Omental fat pad (tissue), 4 donors: Measurements from ENCODE around the gene TRMT112. TPM values are rescaled to one million over a fixed set of nuclear protein-coding genes. Genes with fewer than 3 reads are reported as not detected.
A peak's percentile ranks its signal among the peaks of the same experiment; 100 is the strongest.

Source experiments
- ATAC-seq: fragments of 150-250 bp; one replicate; pipeline ENCODE4 v1.9.1; 2016; ENCODE audit warnings: mild to moderate bottlenecking, moderate library complexity; ENCODE audit not compliant: low FRiP score
- DNase-seq: peaks from one replicate; pipeline ENCODE4 v3.0.0-alpha.2; 2019; ENCODE audit warnings: low spot score
- total RNA-seq, 4 donors: library from RNA; depleted of rRNA; stranded (reverse); fragments of >200 nt; gene quantifications; one replicate each; pipeline ENCODE4 v1.1.0, GENCODE V29; 2016
- TF ChIP-seq, protein P1 (sequence below), 3 donors: fragments of 450-650 bp; IDR thresholded peaks; one replicate each; pipeline ENCODE4 v1.5.1; 2016 to 2017; ENCODE audit warnings: antibody characterized with exemption in 3 of 3, mild to moderate bottlenecking in 3 of 3, moderate library complexity in 2 of 3

Gene TRMT112
- total RNA-seq, 4 donors from 2014 or later, result 180 to 263 (median 215) TPM

GRCh38 chr11:64337538-64338249 is 20.3 kb upstream of the TRMT112 start:
- no peak for ATAC-seq
- TF ChIP-seq, protein P1, sequence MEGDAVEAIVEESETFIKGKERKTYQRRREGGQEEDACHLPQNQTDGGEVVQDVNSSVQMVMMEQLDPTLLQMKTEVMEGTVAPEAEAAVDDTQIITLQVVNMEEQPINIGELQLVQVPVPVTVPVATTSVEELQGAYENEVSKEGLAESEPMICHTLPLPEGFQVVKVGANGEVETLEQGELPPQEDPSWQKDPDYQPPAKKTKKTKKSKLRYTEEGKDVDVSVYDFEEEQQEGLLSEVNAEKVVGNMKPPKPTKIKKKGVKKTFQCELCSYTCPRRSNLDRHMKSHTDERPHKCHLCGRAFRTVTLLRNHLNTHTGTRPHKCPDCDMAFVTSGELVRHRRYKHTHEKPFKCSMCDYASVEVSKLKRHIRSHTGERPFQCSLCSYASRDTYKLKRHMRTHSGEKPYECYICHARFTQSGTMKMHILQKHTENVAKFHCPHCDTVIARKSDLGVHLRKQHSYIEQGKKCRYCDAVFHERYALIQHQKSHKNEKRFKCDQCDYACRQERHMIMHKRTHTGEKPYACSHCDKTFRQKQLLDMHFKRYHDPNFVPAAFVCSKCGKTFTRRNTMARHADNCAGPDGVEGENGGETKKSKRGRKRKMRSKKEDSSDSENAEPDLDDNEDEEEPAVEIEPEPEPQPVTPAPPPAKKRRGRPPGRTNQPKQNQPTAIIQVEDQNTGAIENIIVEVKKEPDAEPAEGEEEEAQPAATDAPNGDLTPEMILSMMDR (IDR thresholded peaks at IDR 0.05), result no peak
- no peak for DNase-seq

- peak; percentile 83 for ATAC-seq
- no peak for DNase-seq
- TF ChIP-seq, protein P1 (IDR thresholded peaks at IDR 0.05), result no peak
Observed at GRCh38 chr11:64334764-64335735, 17.7 kb upstream of the TRMT112 start.

DNA sequence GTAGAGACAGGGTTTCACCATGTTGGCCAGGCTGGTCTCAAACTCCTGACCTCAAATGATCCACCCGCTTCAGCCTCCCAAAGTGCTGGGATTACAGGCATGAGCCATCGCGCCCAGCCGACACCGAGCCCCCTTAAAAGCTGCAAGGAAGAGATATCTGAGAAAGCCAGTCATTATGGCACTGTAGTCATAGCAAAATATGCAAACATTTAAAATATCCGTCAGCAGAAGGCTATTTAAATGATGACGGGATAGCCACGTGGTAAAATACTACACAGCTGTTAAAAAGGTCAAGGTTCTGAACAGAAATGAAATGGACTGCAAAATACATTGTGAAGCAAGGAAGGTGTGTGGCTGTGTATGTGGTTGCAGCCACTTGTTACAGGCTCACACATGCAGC is 16.2 kb upstream of the TRMT112 start:
- no peak for DNase-seq

GRCh38 chr11:64331569-64332371 is 14.4 kb upstream of the TRMT112 start:
- ATAC-seq (peak; percentile 91), DNase-seq (peak; percentile 83)
- TF ChIP-seq, protein P1 (IDR thresholded peaks at IDR 0.05), result peak in 1 of 3 donors; percentile 12

More for the DNA sequence above, 16.2 kb upstream of the TRMT112 start:
- ATAC-seq, result no peak
- TF ChIP-seq, protein P1 (IDR thresholded peaks at IDR 0.05), result no peak

DNA sequence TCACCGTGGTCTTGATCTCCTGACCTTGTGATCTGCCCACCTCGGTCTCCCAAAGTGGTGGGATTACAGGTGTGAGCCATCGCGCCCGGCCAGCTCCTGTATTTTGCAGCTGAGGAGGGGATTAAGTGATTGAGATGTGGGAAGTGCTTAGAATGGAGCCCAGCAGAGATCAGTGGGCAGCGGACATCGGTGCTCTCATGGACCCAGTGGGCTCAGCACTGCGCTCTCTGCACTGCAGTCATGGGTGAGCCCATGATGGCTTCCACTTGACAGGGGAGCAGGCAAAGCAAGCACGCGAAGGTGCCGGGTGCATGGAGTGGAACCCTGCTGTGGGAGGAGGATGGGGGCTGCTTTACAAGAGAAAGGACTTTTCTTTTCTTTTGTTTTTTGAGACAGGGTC is 13.5 kb upstream of the TRMT112 start:
- no peak for ATAC-seq
- DNase-seq, result no peak
- TF ChIP-seq, protein P1 (IDR thresholded peaks at IDR 0.05), result no peak

DNA sequence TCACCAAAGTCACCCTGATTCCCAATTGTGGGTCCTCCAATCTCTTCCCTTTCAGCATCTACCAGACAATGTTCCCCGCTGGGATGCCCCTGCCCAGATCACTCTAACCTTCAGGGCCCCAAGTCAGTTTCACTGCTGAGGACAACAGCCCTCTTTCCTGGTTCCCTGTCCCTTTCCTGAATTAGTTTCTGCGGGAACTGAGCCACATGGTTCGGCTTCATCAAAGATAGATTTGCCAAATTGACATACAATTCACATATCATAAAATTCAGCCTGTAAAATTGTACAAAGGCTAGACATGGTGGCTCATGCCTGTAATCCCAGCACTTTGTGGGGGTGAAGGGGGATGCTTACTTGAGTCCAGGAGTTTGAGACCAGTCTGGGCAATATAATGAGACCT is 10.6 kb upstream of the TRMT112 start:
- TF ChIP-seq, protein P1 (IDR thresholded peaks at IDR 0.05), result no peak
- DNase-seq (no peak), ATAC-seq (no peak)
